Astrocyte (in vitro differentiated cells and primary cell): ENCODE measurements around the gene ST8SIA2.

Experiments used
- CTCF ChIP-seq: IDR thresholded peaks from 2 replicates; pipeline ENCODE4 v1.5.1; 2011; ENCODE audit warnings: low read depth, mild to moderate bottlenecking, inconsistent platforms, low read length, moderate library complexity; ENCODE audit not compliant: insufficient read depth
- EZH2 ChIP-seq: IDR thresholded peaks from 2 replicates; pipeline ENCODE4 v1.6.1; 2012; ENCODE audit warnings: mild to moderate bottlenecking, low read length, inconsistent platforms; ENCODE audit not compliant: insufficient read depth

GRCh38 chr15:92407916-92408315 is 14.2 kb downstream of the ST8SIA2 start:
- TF ChIP-seq CTCF (no peak), EZH2 (no peak)
